ENCODE results near the gene SPOUT1.

DNA sequence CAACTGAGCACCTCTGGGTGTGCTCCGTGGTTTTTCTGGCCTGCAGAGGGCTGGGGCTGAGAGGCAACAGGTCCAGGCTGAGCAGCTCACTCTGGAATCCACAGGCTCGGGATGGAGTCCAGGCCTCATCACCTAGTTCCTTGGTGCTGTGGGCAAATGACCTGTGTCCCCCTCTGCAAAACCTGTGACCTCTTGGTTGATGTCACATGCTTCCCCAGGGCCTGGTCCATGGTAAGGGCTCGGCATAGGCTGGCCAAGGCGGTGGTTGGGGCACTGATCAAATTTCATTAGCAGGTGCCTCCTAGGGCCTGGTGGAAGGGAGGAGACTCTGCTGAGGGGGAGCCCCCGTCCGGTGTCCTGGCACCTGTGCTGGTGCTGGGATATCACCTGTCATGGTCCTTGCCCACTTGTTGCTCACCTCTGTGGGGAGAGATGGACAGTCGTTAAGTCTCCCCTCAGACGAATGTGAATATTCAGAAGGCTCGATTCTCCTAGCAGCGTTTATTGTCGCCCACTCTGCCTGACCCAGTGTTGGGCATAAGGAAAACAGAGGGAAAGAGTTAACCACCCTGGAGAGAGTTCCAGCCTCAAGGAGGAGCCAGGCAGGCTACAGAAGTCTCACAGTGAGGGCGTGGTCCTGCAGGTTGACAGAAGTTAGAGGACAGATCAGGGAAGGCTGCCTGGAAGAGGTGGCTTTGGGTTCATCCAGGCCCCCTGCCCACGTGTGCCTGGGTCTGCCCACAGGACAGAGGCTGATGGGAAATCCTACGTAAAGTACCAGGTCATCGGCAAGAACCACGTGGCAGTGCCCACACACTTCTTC is 7.8 kb downstream of the SPOUT1 start:
- TF ChIP-seq, protein P1, sequence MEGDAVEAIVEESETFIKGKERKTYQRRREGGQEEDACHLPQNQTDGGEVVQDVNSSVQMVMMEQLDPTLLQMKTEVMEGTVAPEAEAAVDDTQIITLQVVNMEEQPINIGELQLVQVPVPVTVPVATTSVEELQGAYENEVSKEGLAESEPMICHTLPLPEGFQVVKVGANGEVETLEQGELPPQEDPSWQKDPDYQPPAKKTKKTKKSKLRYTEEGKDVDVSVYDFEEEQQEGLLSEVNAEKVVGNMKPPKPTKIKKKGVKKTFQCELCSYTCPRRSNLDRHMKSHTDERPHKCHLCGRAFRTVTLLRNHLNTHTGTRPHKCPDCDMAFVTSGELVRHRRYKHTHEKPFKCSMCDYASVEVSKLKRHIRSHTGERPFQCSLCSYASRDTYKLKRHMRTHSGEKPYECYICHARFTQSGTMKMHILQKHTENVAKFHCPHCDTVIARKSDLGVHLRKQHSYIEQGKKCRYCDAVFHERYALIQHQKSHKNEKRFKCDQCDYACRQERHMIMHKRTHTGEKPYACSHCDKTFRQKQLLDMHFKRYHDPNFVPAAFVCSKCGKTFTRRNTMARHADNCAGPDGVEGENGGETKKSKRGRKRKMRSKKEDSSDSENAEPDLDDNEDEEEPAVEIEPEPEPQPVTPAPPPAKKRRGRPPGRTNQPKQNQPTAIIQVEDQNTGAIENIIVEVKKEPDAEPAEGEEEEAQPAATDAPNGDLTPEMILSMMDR (conservative IDR thresholded peaks at IDR 0.05; ENCODE audit: low read length) = no peak
- TF ChIP-seq EZH2phosphoT487 (IDR thresholded peaks at IDR 0.05; ENCODE audit: borderline replicate concordance) = no peak
